Stimulated activated CD4-positive, alpha-beta T cell treated with anti-CD3 and anti-CD28 coated beads, Interleukin-1b, Interleukin-23, amount 100 ng/mL, for 4 hours (primary cell): Measurements from ENCODE around the gene B2M.
"Not testable (repeated sequence)": the region's sequence is repeated elsewhere in the genome, so short reads cannot be mapped to it uniquely, and the experiment has no call there.

Source experiments
- DNase-seq, 2 donors: peaks; one replicate each; pipeline ENCODE4 v3.0.0-alpha.2; 2020; ENCODE audit warnings: low read depth in 2 of 2

Gene B2M

GRCh38 chr15:44726136-44726535 lies 14.8 kb downstream of the B2M start:
- DNase-seq = no peak

DNA sequence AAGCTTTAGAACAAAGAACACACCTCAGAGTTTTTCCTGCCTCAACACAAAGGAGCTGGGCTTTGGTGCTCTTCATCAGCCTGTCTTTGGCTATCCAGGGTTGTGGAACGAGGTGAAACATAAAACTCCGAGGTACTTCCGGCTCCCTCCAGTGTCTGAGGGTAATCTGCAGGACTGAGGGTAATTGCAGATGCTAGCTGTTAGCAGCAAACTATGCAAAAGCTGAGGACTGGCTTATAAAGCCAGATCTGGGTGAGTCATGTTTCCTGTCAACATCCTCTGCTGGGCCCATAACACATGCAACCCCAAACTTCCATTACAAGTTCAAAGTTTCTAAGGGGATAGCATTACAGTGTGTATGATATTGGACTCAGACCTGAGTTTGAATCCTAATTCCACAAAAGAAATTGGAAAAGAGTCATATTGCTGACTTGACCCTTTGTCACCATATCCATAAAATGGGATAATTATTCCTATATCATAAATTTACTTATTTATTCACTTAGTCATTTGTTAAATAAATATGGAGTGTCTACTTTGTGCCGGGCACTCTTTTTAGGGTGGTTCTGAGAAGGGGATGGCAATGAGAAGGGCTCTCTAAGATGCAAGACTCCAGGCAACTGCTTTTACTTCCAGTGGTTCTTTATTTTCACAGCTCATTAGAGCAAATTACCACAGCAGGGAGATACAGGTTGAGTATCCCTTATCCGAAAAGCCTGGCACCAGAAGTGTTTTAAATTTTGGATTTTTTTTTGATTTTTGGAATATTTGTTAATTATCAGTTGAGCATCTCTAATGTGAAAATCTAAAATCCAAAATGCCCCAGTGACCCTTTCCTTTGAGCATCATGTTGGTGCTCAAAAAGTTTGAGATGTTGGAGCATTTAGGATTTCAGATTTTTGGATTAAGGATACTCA lies 15.5 kb downstream of the B2M start:
- peak in 1 of 2 donors; percentile 68 for DNase-seq

DNA sequence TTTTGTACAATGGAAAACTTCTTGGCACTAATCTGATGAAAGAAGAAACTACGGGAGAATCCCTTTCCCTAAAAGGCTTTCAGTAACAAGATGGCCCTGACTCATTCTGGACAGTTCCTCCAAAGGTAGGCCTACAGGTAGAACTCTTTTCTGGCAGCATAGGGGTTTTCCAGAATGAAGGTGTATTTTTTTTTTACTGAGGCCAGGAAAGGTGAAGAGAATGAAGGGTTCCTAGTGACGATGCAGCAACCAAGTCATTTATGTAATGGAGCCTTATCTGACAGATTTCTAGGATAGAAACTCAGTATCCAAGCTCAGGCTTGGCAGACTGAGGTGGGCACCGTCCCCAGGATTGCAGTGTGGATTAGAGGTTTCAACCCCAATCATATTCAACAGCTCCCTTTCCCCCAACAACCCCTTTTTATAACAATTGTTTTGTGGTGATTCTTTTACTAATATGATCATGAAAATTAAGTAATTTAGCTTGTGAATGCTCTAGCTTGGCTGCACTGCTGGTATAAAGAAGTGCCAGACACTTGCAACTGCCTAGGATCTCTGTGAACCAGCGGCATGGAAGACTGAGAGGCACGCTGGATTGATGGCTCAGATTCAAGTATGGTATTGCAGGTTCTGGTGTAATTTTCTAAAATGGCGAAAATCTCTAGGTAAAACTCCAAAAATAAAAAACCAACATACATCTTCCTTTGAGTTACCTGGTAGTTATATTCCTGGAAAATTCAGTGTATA lies 16.3 kb downstream of the B2M start:
- no peak for DNase-seq

GRCh38 chr15:44728232-44728575 lies 16.9 kb downstream of the B2M start:
- not testable (repeated sequence) for DNase-seq

GRCh38 chr15:44728576-44729407 lies 17.5 kb downstream of the B2M start:
- DNase-seq = peak; percentile 79 to 96

- peak in 1 of 2 donors; percentile 38 for DNase-seq
Observed at GRCh38 chr15:44729408-44730127, 18.3 kb downstream of the B2M start.

DNA sequence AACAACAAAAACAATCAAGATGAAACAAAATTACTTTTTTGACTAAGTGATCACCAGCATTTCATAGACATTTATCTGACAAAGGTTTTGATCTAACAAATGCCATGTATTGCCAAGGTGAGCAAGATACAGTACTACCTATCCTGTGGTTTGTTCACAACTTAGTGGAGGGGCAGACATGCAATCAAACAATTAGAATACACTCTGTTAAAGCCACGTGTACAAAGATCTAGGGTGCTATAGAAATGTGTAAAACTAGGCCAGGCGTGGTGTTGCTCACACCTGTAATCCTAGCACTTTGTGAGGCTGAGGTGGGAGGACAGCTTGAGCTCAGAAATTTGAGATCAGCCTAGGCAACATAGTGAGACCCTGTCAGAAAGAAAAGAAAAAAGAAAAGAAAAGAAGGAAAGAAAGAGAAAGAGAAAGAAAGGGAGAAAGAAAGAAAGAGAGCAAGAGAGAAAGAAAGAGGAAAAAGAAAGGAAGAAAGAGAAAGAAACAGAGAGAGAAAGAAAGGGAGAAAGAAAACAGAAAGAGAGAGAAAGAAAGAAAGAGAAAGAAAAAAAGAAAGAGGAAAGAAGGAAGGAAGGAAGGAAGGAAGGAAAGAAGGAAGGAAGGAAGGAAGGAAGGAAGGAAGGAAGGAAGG lies 23.6 kb downstream of the B2M start:
- no peak for DNase-seq

DNA sequence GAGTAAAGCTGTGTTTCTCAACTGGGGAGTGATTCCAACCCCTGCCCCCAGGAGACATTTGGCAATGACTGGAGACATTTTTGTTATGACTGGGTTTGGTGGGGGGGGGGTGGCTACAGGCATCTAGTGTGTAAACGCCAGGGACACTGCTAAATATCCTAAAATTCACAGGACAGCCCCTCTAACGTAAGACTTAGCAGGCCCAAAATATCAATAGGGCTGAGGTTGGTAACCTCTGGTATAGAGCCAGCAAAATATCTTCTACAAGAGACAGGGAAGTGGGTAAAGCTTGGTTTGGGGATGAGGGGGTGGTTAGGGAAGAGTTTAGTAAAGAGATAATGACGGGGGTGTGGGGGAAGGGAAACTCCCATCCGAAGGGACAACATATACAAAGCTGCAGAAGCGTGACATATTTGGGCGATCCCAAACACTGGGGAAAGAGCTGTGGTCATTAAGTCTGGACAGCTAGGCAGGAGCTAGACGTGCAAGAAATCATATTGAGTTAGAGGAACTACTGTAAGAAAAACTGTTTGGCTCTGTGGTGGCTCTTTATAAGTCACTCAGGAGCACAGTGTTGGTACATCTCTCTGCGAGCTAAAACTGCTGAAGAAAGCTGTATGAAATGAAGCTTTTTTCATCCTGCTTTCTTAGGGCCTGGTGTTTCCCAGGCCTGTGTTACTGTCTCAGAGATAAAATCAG lies 24.3 kb downstream of the B2M start:
- peak in 1 of 2 donors; percentile 26 for DNase-seq

- no peak for DNase-seq
Observed at GRCh38 chr15:44736181-44736765, 25.0 kb downstream of the B2M start, which contains the start of gene TRIM69. Gene TRIM69, plus strand, starts transcription at chr15:44736528. Its CDS starts 177 bp downstream, at chr15:44736705.

GRCh38 chr15:44738340-44738984 lies 27.1 kb downstream of the B2M start:
- DNase-seq = no peak

DNA sequence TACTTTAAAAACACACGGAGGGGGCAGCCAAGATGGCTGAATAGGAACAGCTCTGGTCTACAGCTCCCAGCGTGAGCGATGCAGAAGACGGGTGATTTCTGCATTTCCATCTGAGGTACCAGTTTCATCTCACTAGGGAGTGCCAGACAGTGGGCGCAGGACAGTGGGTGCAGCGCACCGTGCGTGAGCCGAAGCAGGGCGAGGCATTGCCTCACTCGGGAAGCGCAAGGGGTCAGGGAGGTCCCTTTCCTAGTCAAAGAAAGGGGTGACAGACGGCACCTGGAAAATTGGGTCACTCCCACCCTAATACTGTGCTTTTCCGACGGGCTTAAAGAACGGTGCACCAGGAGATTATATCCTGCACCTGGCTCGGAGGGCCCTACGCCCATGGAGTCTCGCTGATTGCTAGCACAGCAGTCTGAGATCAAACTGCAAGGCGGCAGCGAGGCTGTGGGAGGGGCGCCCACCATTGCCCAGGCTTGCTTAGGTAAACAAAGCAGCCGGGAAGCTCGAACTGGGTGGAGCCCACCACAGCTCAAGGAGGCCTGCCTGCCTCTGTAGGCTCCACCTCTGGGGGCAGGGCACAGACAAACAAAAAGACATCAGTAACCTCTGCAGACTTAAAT lies 28.0 kb downstream of the B2M start:
- not testable (repeated sequence) for DNase-seq

- DNase-seq = not testable (repeated sequence)
Observed at GRCh38 chr15:44743454-44743853, 32.1 kb downstream of the B2M start.

DNA sequence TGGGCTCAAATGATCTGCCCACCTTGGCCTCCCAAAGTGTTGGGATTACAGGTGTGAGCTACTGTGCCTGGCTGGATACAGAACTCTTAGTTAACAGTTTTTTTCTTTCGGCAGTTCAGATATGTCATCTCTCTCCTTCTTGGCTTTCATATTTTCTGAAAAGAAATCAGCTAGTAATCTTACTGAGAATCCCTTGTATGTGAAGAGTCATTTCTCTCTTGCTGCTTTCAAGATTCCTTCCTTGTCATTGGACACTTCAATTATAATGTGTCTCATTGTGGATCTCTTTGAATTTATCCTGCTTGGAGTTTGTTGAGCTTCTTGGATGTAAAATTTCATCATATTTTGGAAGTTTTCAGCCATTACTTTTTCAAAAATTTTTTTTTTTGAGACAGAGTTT lies 42.0 kb downstream of the B2M start:
- DNase-seq = no peak

GRCh38 chr15:44763187-44763586 lies 51.9 kb downstream of the B2M start:
- no peak for DNase-seq

GRCh38 chr15:44763848-44764247 lies 52.5 kb downstream of the B2M start:
- no peak for DNase-seq

DNA sequence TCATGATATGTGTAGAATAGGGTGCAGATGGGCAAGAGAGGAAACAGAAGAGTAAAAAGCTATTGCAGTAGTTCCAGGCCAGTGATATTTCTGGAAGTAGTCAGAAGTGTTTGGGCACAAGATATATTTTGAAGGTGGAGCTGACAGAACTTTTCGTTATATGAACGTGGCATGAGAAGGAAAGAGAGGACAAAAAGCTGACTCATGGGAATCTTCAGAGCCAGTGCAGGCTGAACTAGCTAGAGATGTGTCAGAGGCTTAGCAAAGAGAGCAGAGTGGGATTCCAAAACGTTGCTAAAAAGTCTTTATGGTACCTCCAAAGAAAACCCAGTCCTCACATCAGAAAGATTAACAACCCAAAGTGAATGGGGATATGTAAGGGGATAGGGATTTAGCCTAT lies 53.7 kb downstream of the B2M start:
- no peak for DNase-seq
